Left ventricle myocardium inferior (tissue), 1 donor: Measurements from ENCODE around the gene FPGS. TPM values are rescaled to one million over a fixed set of nuclear protein-coding genes. Genes with fewer than 3 reads are reported as not detected.
A peak's percentile ranks its signal among the peaks of the same experiment; 100 is the strongest.
"Not testable (repeated sequence)": the region's sequence is repeated elsewhere in the genome, so short reads cannot be mapped to it uniquely, and the experiment has no call there.

Experiments
- DNase-seq: peaks from one replicate; pipeline ENCODE4 v3.0.0-alpha.2; 2020
- H3K27ac ChIP-seq: fragments of 200-600 bp; replicated peaks from 2 replicates; pipeline ENCODE4 v1.8.0; 2021
- H3K27me3 ChIP-seq: fragments of 200-600 bp; 2 replicates; pipeline ENCODE4 v1.8.0; 2021; ENCODE audit warnings: low read depth
- H3K36me3 ChIP-seq: fragments of 200-600 bp; 2 replicates; pipeline ENCODE4 v1.8.0; 2021
- H3K4me1 ChIP-seq: fragments of 200-600 bp; 2 replicates; pipeline ENCODE4 v1.8.0; 2021
- H3K4me3 ChIP-seq: fragments of 200-600 bp; 2 replicates; pipeline ENCODE4 v1.8.0; 2021; ENCODE audit warnings: mild to moderate bottlenecking, moderate library complexity
- H3K9me3 ChIP-seq: fragments of 200-600 bp; replicated peaks from 2 replicates; pipeline ENCODE4 v1.8.0; 2021
- CTCF ChIP-seq: fragments of 200-600 bp; IDR thresholded peaks from 2 replicates; pipeline ENCODE4 v1.8.0; 2021; ENCODE audit warnings: antibody characterized with exemption, mild to moderate bottlenecking, borderline replicate concordance
- intact Hi-C: fragments of 100-400 bp; cut with micrococcal nuclease; formaldehyde crosslinking; loops from one replicate; pipeline ENCODE4 v1.11.0; 2022
- total RNA-seq: library from RNA; stranded (reverse); fragmentation: NEBNext Ultra II Directional; extraction: Animal tissue kit (Norgen Biotek cat#: 25700); gene quantifications from one replicate; pipeline ENCODE4 v1.2.1, GENCODE V29; 2021
- donor health status: DM: no; HTN: yes; CAD: no; lungs with severe emphysema.

FPGS gene
- total RNA-seq, 1 donor from 2014 or later: 38.0 TPM

- intact Hi-C loops: no loop called here
- Histone ChIP-seq H3K27me3 (no peaks in the 10 kb centered on the region), H3K9me3 (no peaks in the 10 kb centered on the region), H3K36me3 (peaks cover 40% of the 10 kb centered on the region), H3K4me1 (peaks cover 84% of the 10 kb centered on the region), H3K27ac (peak overlapping the region; percentile 97), H3K4me3 (peak overlapping the region; percentile 55)
- TF ChIP-seq CTCF: peak; percentile 23
- DNase-seq: peak; percentile 93
Measured at GRCh38 chr9:127828262-127829031, 25.8 kb downstream of the FPGS start.

GRCh38 chr9:127829205-127829906 lies 26.7 kb downstream of the FPGS start:
- TF ChIP-seq CTCF: no peak
- Histone ChIP-seq H3K4me1 (peaks cover 93% of the 10 kb centered on the region), H3K9me3 (no peaks in the 10 kb centered on the region), H3K36me3 (peaks cover 31% of the 10 kb centered on the region), H3K27ac (peak overlapping the region; percentile 97), H3K27me3 (no peaks in the 10 kb centered on the region), H3K4me3 (no peak overlapping the region)
- intact Hi-C loops: no loop called here
- no peak for DNase-seq

GRCh38 chr9:127832248-127832647 lies 29.6 kb downstream of the FPGS start:
- Histone ChIP-seq H3K4me3 (no peak overlapping the region), H3K4me1 (peaks cover 100% of the 10 kb centered on the region), H3K9me3 (no peaks in the 10 kb centered on the region), H3K27me3 (no peaks in the 10 kb centered on the region), H3K27ac (peak overlapping the region; percentile 97), H3K36me3 (peaks cover 4% of the 10 kb centered on the region)
- TF ChIP-seq CTCF: no peak
- intact Hi-C loops: no loop called here
- DNase-seq: no peak

- no peaks in the 10 kb centered on the region for H3K9me3 ChIP-seq
- H3K27me3 ChIP-seq: no peaks in the 10 kb centered on the region
- H3K4me3 ChIP-seq: no peak overlapping the region
- intact Hi-C loops: no loop called here
- peaks cover 100% of the 10 kb centered on the region for H3K4me1 ChIP-seq
- DNase-seq: no peak
- H3K27ac ChIP-seq: peak overlapping the region; percentile 97
- no peak for TF ChIP-seq CTCF
- H3K36me3 ChIP-seq: no peaks in the 10 kb centered on the region
Measured at GRCh38 chr9:127833555-127833954, 30.9 kb downstream of the FPGS start.

GRCh38 chr9:127835991-127836516 lies 33.4 kb downstream of the FPGS start:
- Histone ChIP-seq H3K27me3 (no peaks in the 10 kb centered on the region), H3K4me3 (peak overlapping the region; percentile 34), H3K9me3 (no peaks in the 10 kb centered on the region), H3K27ac (peak overlapping the region; percentile 97), H3K4me1 (peaks cover 100% of the 10 kb centered on the region), H3K36me3 (peaks cover 21% of the 10 kb centered on the region)
- TF ChIP-seq CTCF: no peak
- intact Hi-C loops: no loop called here
- no peak for DNase-seq

GRCh38 chr9:127836561-127836960 lies 33.9 kb downstream of the FPGS start:
- Histone ChIP-seq H3K27ac (peak overlapping the region; percentile 97), H3K36me3 (peaks cover 21% of the 10 kb centered on the region), H3K4me3 (peak overlapping the region; percentile 34), H3K4me1 (peaks cover 100% of the 10 kb centered on the region)
- H3K9me3 ChIP-seq, H3K27me3 ChIP-seq, DNase-seq, intact Hi-C loops: not testable (repeated sequence)
